Heart left ventricle (tissue), 13 donors: ENCODE measurements around the gene EVA1C.
"Not testable (repeated sequence)": the region's sequence is repeated elsewhere in the genome, so short reads cannot be mapped to it uniquely, and the experiment has no call there.

ENCODE experiments used
- CTCF ChIP-seq, 12 donors: fragments of 200-600 bp; sonication (generic) in 4 of 12; IDR thresholded peaks; one replicate each; pipeline versions ENCODE4 v1.5.0 to v1.8.0; 2018 to 2022; ENCODE audit warnings: antibody characterized with exemption in 12 of 12, mild to moderate bottlenecking in 5 of 12
- POLR2A ChIP-seq, 2 donors: fragments of 450-650 bp; IDR thresholded peaks; one replicate each; pipeline ENCODE4 v1.6.1; 2017; ENCODE audit warnings: antibody characterized with exemption in 2 of 2, mild to moderate bottlenecking in 2 of 2, moderate library complexity in 2 of 2
- donor health status: ischemic (EF 13 %, LVEDD 7.1; RV severe dilation, severe dysfunction).
- donor health status: DM: no; HTN: yes; CAD: no.
- donor health status: DM: no; HTN: no; CAD: no.
- donor health status: ischemic (EF 25% LVEDD 6.9; RV normal size, moderate dysfunction).
- donor health status: ischemic (EF 25% LVEDD 5.7; RV mildly dilated, moderate dysfunction).
- donor health status: ischemic (EF 35%, LVEDD 5.7; RV mildly dilated, moderate dysfunction).
- donor health status: nonischemic (EF 11% LVEDD 7.7; RV severe dilation, severe dysfunction).
- donor health status: DM: yes; HTN: yes; CAD: no.
- donor health status: PGD.
- donor health status: ischemic (EF 29% LVEDD 5.4; RV normal size, mild dysfunction).
- donor health status: nonischemic (EF 23%, LVEDD 6.1; RV moderate dilation, normal function).

DNA sequence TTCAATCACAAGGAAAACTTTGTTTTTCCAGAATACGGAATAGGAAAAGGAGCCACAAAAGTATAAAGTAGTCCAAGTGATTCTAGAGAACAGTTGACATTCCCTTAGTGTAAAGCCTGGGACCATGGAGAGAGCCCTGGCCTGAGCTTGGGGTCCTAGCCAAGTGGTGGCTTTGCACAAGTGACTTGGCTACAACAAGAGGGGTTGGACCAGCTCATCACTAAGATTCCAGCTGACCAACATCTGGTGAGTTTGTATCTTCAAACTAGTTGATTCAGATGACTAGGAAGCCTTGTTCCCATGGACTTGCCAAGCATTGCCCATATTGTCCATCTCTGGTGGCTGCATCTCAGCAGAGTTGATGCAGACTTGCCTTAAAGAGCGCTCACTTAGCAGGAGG is 96.5 kb downstream of the EVA1C start:
- not testable (repeated sequence) for TF ChIP-seq CTCF, POLR2A (IDR thresholded peaks at IDR 0.05)
